Karpas-422 (cell line): Measurements from ENCODE around the gene CDC42SE2. TPM values are rescaled to one million over a fixed set of nuclear protein-coding genes. Genes with fewer than 3 reads are reported as not detected.

Experiments used
- DNase-seq: peaks from one replicate; pipeline ENCODE4 v3.0.0-alpha.2; 2015
- H2AFZ ChIP-seq: fragments of 200-600 bp; sonication (generic); 2 replicates; pipeline ENCODE4 v1.6.1; 2014; ENCODE audit warnings: antibody characterized with exemption, low read length, mixed read lengths
- H3K27ac ChIP-seq: fragments of 200-600 bp; sonication (generic); 2 replicates; pipeline ENCODE4 v1.5.1; 2014; ENCODE audit warnings: mild to moderate bottlenecking, low read length, moderate library complexity
- H3K27me3 ChIP-seq: fragments of 200-600 bp; sonication (generic); 2 replicates; pipeline ENCODE4 v1.6.1; 2014; ENCODE audit warnings: low read length, mixed read lengths
- H3K36me3 ChIP-seq: fragments of 200-600 bp; sonication (generic); 2 replicates; pipeline ENCODE4 v1.6.1; 2014; ENCODE audit warnings: low read length, mixed read lengths; ENCODE audit not compliant: insufficient read depth
- H3K4me1 ChIP-seq: fragments of 200-600 bp; sonication (generic); 2 replicates; pipeline ENCODE4 v1.6.1; 2014; ENCODE audit warnings: mild to moderate bottlenecking, low read length, mixed read lengths
- H3K4me2 ChIP-seq: fragments of 200-600 bp; sonication (generic); 2 replicates; pipeline ENCODE4 v1.6.1; 2014; ENCODE audit warnings: low read length, low read depth, mild to moderate bottlenecking; ENCODE audit not compliant: poor library complexity, severe bottlenecking
- H3K4me3 ChIP-seq: fragments of 200-600 bp; sonication (generic); 2 replicates; pipeline ENCODE4 v1.5.1; 2014; ENCODE audit warnings: mild to moderate bottlenecking, antibody characterized with exemption, low read length, mixed read lengths
- H3K79me2 ChIP-seq: fragments of 200-600 bp; sonication (generic); 2 replicates; pipeline ENCODE4 v1.6.1; 2014; ENCODE audit warnings: mild to moderate bottlenecking, low read length, mixed read lengths
- H3K9ac ChIP-seq: fragments of 200-600 bp; sonication (generic); 2 replicates; pipeline ENCODE4 v1.6.0; 2014; ENCODE audit warnings: low read length
- H3K9me2 ChIP-seq: fragments of 200-600 bp; sonication (generic), shearing (Covaris generic); replicated peaks from 2 replicates; pipeline ENCODE4 v1.6.0; 2014; ENCODE audit warnings: mild to moderate bottlenecking, low read length, moderate library complexity; ENCODE audit not compliant: insufficient read depth
- H3K9me3 ChIP-seq: fragments of 300-700, 200-600 bp; sonication (generic); 2 replicates; pipeline ENCODE4 v1.6.1; 2014; ENCODE audit warnings: low read length, mixed read lengths
- H4K20me1 ChIP-seq: fragments of 200-600 bp; sonication (generic); 2 replicates; pipeline ENCODE4 v1.6.1; 2014; ENCODE audit warnings: mild to moderate bottlenecking, antibody characterized with exemption, low read length, low read depth; ENCODE audit not compliant: insufficient read depth
- total RNA-seq: library from RNA; depleted of rRNA; stranded (reverse); fragments of >200 nt; shearing (Covaris generic); gene quantifications from 2 replicates; pipeline ENCODE4 v1.2.3, GENCODE V29; 2014; ENCODE audit warnings: low replicate concordance

The CDC42SE2 gene
- total RNA-seq, 1 experiment from 2014 or later = 143 TPM

DNA sequence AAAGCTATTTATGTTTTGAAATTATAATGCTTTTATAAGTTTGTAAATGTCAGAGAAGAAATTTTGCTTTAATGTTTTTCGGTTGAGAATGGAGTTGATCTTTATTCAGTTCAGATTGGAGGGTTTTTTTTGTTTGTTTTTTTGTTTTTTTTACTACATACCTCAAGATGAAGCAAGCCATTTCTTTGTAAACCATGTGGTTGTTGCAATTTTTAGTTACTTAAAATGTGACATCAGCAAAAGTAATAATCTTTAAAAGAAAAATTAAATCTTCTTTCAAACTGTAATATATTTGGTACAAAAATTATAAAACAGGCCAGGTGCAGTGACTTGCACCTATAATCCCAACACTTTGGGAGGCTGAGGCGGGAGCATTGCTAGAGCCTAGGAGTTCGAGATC lies 102.6 kb downstream of the CDC42SE2 start:
- Histone ChIP-seq H3K9me3 (no peaks in the 10 kb centered on the region), H3K79me2 (peaks cover 92% of the 10 kb centered on the region), H3K9ac (no peak overlapping the region), H3K9me2 (no peaks in the 10 kb centered on the region), H3K27me3 (no peaks in the 10 kb centered on the region), H3K4me3 (no peak overlapping the region), H4K20me1 (no peaks in the 10 kb centered on the region), H3K4me2 (no peak overlapping the region), H3K36me3 (peaks cover 23% of the 10 kb centered on the region), H3K4me1 (no peaks in the 10 kb centered on the region; the same call in 1 of the 2 replicates), H2AFZ (no peak overlapping the region), H3K27ac (no peak overlapping the region)
- DNase-seq = no peak

DNA sequence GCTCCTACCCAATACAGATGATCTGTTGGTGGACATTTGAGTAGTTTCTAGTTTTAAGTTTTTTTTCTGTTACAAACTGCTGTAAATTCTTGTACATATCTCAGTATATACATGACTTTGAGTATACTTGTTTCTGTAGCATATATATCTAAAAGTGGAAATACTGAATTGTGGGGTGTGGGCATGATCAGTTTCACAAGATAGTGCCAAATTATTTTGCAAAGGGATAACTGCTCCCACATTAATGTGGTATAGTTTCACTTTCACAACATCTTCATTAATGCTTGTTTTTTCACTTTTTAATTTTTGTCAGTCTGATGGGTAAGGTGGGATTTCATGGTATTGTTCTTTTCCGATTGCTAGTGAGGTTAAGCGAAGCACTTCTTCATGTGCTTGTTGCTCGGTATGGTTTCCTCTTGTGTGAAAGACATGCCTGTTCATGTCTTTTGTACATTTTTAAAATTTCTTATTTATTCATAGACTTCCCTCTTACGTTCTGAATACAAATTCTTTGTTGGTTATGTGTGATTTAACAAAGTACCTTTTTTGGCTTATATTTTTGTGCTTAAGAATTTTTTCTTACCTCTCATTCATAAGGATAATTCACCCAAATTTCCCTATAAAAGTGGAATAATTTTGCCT lies 103.5 kb downstream of the CDC42SE2 start:
- no peak overlapping the region for H3K27ac ChIP-seq
- H4K20me1 ChIP-seq = no peaks in the 10 kb centered on the region
- no peak for DNase-seq
- no peaks in the 10 kb centered on the region; the same call in 1 of the 2 replicates for H3K4me1 ChIP-seq
- H3K9me2 ChIP-seq = no peaks in the 10 kb centered on the region
- no peak overlapping the region for H3K9ac ChIP-seq
- no peaks in the 10 kb centered on the region for H3K27me3 ChIP-seq
- no peaks in the 10 kb centered on the region for H3K9me3 ChIP-seq
- H3K36me3 ChIP-seq = peaks cover 20% of the 10 kb centered on the region
- no peak overlapping the region for H3K4me3 ChIP-seq
- no peak overlapping the region for H2AFZ ChIP-seq
- no peak overlapping the region for H3K4me2 ChIP-seq
- peaks cover 92% of the 10 kb centered on the region for H3K79me2 ChIP-seq

DNA sequence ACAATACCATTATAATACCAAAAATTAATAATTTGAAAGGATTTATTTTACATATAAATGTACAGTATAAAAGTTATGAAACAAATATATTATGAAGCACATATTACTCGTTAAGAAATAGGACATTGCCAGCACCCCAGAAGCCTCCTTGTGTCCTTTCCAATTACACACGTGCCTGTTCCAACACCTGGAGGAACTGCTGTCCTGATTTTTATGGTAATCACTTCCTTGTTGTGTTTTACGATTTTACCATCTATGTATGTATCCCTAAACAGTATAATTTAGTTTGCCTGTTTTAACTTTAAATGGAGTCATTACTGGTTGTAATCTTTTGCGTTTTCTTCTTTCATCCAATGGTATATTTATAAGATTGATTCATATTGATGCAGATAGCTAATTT lies 105.0 kb downstream of the CDC42SE2 start:
- Histone ChIP-seq H3K79me2 (peaks cover 95% of the 10 kb centered on the region), H3K9ac (no peak overlapping the region), H3K4me3 (no peak overlapping the region), H3K9me2 (no peaks in the 10 kb centered on the region), H3K36me3 (peaks cover 16% of the 10 kb centered on the region), H3K4me2 (no peak overlapping the region), H3K27me3 (no peaks in the 10 kb centered on the region), H2AFZ (no peak overlapping the region), H3K4me1 (peaks cover 11% of the 10 kb centered on the region), H4K20me1 (no peaks in the 10 kb centered on the region), H3K27ac (no peak overlapping the region), H3K9me3 (no peaks in the 10 kb centered on the region)
- no peak for DNase-seq

DNA sequence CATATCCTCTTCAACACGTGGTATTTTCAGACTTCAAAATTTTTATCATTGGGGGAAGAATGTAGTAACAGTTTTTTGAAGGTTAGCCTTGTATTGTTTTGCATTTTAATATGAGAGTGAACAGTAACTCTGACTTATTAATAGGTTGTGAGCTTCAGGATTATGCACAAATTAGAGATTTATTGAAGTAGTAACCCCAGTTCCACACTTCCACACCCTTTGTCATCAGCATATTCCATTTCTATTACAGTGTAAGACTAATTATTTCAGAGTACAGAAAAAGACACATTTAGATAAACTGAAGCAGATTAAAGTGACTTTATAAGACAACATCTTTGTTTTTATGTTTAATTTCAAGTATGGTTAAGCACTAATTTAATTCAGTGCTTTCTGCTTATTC lies 105.7 kb downstream of the CDC42SE2 start:
- H4K20me1 ChIP-seq = no peaks in the 10 kb centered on the region
- no peak for DNase-seq
- no peak overlapping the region for H2AFZ ChIP-seq
- H3K9ac ChIP-seq = no peak overlapping the region
- no peak overlapping the region for H3K27ac ChIP-seq
- H3K27me3 ChIP-seq = no peaks in the 10 kb centered on the region
- H3K79me2 ChIP-seq = peaks cover 95% of the 10 kb centered on the region
- H3K9me2 ChIP-seq = no peaks in the 10 kb centered on the region
- H3K4me3 ChIP-seq = no peak overlapping the region
- H3K9me3 ChIP-seq = no peaks in the 10 kb centered on the region
- no peak overlapping the region for H3K4me2 ChIP-seq
- H3K4me1 ChIP-seq = peaks cover 18% of the 10 kb centered on the region
- peaks cover 16% of the 10 kb centered on the region for H3K36me3 ChIP-seq

DNA sequence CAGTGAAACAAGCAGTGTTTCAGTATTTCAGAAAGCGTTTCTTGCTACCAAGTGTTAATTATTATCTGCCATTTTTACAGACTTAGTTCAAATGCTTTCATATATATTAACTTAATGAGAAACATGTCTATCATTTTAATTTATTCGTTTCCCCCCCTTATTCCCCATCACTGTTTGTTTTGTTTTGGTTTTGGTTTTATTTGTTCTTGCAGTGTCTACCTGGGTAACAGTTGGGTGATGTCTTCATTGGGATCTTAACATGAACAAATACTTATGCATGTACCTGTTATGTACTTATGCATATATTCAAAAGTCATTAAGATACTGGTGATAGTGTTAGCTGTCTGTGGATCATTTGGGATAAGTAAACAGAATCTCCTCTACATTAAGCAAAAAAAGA lies 108.0 kb downstream of the CDC42SE2 start:
- H4K20me1 ChIP-seq = no peaks in the 10 kb centered on the region
- H3K4me1 ChIP-seq = peaks cover 27% of the 10 kb centered on the region
- H3K27me3 ChIP-seq = no peaks in the 10 kb centered on the region
- DNase-seq = no peak
- peaks cover 9% of the 10 kb centered on the region; the same call in 1 of the 2 replicates for H3K36me3 ChIP-seq
- no peak overlapping the region for H3K4me3 ChIP-seq
- no peaks in the 10 kb centered on the region for H3K9me2 ChIP-seq
- H3K27ac ChIP-seq = no peak overlapping the region
- H3K79me2 ChIP-seq = peaks cover 96% of the 10 kb centered on the region
- no peaks in the 10 kb centered on the region for H3K9me3 ChIP-seq
- no peak overlapping the region for H3K9ac ChIP-seq
- H3K4me2 ChIP-seq = no peak overlapping the region
- no peak overlapping the region for H2AFZ ChIP-seq

DNA sequence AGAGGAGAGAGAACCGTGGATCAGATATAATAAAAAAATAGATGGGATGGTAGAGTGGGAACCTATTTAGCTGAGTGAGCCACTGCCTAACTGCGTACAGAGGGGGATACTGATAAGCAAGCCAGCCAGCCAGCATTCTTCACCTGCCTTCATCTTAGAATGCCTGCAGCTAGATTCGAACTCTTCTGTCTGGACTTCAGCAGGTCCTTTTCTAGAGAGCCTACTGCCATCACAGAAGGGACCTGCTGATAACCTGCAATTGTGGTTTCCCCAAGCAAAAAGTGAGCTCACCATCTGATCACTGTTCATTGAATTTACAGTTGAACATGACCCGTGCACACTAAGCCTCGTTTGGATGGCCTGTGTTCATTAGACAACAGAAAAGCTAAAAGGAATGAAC lies 109.4 kb downstream of the CDC42SE2 start:
- no peak overlapping the region for H3K9ac ChIP-seq
- no peaks in the 10 kb centered on the region for H3K9me2 ChIP-seq
- peaks cover 3% of the 10 kb centered on the region; the same call in 1 of the 2 replicates for H3K36me3 ChIP-seq
- H3K4me1 ChIP-seq = peaks cover 38% of the 10 kb centered on the region
- no peaks in the 10 kb centered on the region for H3K9me3 ChIP-seq
- no peak overlapping the region for H3K4me2 ChIP-seq
- no peaks in the 10 kb centered on the region for H4K20me1 ChIP-seq
- H2AFZ ChIP-seq = no peak overlapping the region
- no peak for DNase-seq
- 0 out of 2 replicates have a peak overlapping the region, but pooled peaks have one; percentile 53 for H3K27ac ChIP-seq
- H3K4me3 ChIP-seq = no peak overlapping the region
- no peaks in the 10 kb centered on the region for H3K27me3 ChIP-seq
- H3K79me2 ChIP-seq = peaks cover 100% of the 10 kb centered on the region

DNA sequence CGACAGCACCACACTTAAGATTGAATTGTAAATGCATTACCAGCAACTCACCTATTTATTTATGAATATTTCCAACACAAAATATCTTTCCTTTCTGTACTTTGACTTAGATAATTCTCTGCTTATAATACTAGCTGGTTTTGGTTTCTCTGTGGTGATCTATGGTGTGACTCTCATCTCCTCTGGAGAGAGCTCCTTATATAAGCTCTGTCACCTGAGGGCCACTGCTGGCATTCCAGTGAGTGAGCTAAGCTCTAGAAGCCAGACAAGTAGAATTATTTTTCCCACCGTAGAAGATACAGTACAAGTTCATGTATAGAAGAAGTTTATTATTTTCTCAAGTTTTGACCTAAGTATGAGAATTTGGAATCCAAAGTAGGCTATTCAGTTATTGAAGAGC lies 111.5 kb downstream of the CDC42SE2 start:
- Histone ChIP-seq H3K9me2 (no peaks in the 10 kb centered on the region), H3K9me3 (no peaks in the 10 kb centered on the region), H2AFZ (no peak overlapping the region), H3K27me3 (no peaks in the 10 kb centered on the region), H3K27ac (peak overlapping the region; percentile 53), H3K36me3 (0 out of 2 replicates have a peak, but pooled peaks cover 3% of the 10 kb centered on the region), H4K20me1 (no peaks in the 10 kb centered on the region), H3K4me2 (no peak overlapping the region), H3K79me2 (peaks cover 98% of the 10 kb centered on the region), H3K9ac (no peak overlapping the region), H3K4me3 (no peak overlapping the region), H3K4me1 (peaks cover 58% of the 10 kb centered on the region)
- no peak for DNase-seq

DNA sequence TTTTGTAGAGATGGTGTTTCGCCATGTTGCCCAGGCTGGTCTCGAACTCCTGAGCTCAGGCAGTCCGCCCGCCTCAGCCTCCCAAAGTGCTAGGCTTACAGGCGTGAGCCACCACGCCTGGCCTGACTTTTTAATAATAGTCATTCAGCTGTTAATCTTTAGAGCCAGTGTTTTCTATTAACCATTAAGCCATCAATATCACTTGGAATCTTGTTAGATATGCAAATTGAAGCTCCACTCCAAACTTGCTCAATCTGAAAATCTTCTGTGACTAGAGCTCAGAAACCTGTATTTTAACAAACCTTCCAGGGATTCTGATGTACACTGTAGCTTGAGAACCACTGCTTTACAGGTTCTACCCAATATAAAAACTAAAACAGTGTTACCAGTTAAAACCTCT lies 113.5 kb downstream of the CDC42SE2 start:
- H4K20me1 ChIP-seq = no peaks in the 10 kb centered on the region
- no peaks in the 10 kb centered on the region for H3K27me3 ChIP-seq
- no peak for DNase-seq
- peak overlapping the region; percentile 64; the same call in 1 of the 2 replicates for H3K27ac ChIP-seq
- H3K36me3 ChIP-seq = no peaks in the 10 kb centered on the region
- H3K4me2 ChIP-seq = no peak overlapping the region
- H3K4me3 ChIP-seq = no peak overlapping the region
- H3K79me2 ChIP-seq = peaks cover 97% of the 10 kb centered on the region
- no peaks in the 10 kb centered on the region for H3K9me2 ChIP-seq
- no peak overlapping the region for H2AFZ ChIP-seq
- H3K4me1 ChIP-seq = peaks cover 74% of the 10 kb centered on the region
- H3K9ac ChIP-seq = no peak overlapping the region
- H3K9me3 ChIP-seq = no peaks in the 10 kb centered on the region
